ENCODE measurements around the gene GNG8.

Gene GNG8

DNA sequence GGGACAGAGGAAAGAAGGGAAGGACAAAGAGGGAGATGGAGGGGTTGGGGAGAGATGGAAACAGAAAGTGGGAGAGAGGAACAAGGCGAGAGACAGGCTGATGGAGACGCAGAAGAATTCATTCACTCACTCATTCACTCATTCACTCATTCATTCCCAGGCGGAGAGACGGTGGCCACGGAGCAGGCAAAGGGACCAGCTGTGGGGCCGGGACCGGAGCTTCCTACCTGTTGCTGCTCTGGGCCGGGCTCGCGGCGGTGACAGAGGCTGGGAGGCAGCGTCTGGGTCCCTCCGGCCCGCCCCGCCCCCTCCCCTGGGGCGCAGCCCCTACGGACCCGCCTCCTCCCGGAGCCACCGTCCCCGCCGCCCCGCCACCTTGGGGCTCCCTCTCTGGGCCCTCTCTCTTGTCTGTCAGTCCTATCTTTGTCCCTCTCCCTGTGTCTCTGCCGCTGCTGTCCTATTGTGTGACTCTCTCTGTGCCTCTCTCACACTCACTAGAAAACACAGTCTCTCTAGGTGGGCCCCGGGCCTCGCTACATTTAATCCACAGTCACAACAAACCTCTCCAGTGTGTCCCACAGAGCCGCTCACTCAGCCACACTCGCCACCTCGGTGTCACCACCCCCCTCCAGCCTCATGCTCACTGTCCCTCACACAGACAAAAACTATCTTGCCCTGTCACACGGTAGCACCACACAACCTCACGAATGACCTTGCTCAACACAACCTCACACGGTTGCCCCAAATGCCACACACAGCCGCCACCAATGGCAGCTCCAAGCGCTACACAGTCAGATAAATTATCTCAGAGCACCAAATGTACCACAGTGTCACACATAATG, at the start of gene GNG8:
Gene GNG8 (minus strand): TSS at position 283 of the 842 bp plus-strand sequence. CDS start 1,520 bp downstream, outside the sequence.
- ATAC-seq (peak; percentile 3), DNase-seq (peak; percentile 64)

DNA sequence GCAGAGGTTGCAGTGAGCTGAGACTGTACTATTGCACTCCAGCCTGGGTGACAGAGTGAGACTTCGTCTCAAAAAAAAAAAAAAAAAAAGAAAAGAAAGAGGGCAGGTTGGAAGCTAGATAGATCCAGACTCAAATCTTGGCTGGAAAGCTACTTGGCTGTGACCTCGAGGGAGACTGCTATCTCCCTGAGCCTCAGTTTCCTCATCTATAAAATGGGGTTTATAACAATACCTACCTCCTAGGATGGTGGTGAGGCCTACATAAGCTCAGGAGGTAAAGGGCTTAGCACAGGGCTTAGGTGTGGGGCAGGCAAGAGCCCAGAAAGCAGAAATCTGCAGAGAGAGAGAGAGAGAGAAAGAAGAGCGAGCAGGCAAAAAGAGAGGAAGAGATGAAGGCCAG, 49.2 kb upstream of the GNG8 start:
- no peak for ATAC-seq

DNA sequence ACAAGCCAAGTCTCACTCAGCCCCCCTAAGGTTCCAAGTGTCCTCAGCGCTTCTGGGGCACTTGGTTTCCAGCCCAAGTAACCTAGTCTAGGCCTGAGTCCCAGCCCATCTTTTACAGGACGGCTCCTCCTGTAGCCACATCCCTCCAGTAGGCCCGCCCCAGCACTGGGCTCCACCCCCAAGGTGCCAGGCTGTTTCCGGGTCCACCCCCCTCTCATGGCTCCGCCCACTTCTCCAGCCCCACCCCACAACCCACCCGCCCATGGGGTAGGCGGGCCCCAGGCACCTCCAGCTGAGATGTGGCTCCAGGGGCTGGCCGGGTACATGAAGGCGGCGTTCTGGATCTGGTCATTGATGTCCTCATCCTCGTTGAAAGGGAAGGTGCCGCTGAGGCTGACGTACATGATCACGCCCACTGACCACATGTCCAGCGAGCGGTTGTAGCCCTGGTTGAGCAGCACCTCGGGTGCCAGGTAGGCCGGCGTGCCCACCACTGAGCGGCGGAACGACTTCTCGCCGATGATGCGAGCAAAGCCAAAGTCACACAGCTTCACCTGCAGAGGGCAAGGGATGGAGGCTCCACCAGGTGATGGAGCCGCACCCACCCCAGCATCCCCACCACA, 42.2 kb upstream of the GNG8 start:
- peak; percentile 74 for DNase-seq
- ATAC-seq: peak; percentile 78

More for the DNA sequence above, 49.2 kb upstream of the GNG8 start:
- no peak for DNase-seq

DNA sequence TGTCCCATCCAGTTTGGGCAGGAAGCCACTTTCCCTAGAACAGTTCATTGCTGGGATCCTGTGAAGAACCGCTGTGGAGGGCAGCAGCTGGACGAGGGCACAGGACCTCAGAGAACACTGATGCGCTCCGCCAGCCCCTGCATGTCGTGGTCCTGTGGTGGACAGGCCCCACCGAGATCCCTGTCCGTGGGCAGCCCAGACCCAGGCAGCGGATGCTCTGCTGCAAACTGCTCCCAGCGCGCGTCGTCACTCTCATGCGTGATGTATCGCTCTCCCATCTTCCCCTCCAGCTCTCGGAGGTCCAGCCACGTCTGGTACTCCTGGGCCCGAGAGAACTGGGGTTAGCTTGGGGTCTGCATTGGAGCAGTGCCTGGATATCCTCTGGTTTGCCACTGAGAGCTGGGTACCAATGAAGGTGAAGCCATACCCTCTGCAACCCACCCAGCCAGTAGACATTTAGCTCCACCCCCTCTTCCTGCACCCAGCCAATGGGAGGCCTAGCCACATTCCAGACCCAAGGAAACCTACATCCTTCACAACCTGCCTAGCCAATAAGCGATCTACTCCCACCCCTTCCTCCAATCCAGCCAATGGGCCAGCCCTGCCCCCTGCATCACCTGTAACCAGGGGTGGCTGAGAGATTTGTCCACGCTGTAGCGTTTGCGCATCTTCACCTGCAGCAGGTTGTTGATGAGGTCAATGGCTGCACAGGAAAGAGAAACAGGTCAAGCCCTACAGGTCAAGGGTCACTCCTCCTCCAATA, 38.6 kb upstream of the GNG8 start:
- ATAC-seq: no peak
- DNase-seq: no peak

DNA sequence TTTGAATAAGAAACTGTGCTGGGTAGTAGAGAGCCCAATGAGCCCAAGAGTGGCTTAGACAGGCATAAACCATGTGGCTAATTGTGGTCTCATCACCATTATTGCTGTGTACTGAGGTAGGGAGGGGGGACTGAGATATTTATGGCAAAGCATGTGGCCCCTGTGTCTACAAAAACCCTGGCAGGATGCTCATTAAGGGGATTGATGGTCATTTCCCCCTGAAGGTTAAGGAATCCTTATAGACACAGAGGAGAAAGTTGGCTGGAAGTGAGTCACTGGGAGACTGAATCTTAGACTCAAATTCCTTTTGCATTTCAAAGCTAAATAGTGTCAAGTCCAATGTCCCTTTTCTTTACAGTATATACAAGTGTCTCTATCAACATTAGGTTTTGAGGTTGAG, 34.8 kb upstream of the GNG8 start:
- DNase-seq: no peak
- ATAC-seq: no peak

DNA sequence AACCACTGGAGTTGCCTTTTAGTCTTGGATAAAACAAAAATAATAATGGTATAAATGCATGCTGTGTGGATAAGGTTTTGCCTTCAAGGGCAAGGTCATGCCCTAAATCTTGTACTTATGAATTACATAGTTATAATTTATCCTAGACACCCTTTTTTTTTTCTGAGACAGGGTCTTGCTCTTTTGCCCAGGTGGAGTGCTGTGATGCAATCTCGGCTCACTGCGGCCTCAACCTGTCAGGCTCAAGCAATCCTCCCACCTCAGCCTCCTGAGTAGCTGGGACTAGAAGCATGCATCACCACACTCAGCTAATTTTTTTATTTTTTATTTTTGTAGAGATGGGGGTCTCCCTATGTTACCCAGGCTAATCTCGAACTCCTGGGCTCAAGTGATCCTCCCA, 32.7 kb upstream of the GNG8 start:
- ATAC-seq (no peak), DNase-seq (no peak)

DNA sequence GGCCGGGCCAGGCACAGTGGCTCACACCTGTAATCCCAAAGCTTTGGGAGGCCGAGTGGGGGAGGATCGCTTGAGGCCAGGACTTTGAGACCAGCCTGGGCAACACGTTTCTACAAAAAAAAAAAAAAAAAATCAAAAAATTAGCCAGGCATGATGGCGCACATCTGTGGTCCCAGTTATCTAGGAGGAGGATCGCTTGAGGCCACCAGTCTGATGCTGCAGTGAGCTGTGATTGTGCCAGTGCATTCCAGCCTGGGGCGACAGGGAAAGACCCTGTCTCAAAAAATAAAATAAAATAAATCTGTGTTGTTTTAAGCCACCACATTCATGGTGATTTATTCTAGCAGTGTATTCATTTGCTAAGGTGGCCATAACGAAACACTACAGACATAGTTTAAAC, 29.1 kb upstream of the GNG8 start:
- ATAC-seq (no peak), DNase-seq (no peak)

DNA sequence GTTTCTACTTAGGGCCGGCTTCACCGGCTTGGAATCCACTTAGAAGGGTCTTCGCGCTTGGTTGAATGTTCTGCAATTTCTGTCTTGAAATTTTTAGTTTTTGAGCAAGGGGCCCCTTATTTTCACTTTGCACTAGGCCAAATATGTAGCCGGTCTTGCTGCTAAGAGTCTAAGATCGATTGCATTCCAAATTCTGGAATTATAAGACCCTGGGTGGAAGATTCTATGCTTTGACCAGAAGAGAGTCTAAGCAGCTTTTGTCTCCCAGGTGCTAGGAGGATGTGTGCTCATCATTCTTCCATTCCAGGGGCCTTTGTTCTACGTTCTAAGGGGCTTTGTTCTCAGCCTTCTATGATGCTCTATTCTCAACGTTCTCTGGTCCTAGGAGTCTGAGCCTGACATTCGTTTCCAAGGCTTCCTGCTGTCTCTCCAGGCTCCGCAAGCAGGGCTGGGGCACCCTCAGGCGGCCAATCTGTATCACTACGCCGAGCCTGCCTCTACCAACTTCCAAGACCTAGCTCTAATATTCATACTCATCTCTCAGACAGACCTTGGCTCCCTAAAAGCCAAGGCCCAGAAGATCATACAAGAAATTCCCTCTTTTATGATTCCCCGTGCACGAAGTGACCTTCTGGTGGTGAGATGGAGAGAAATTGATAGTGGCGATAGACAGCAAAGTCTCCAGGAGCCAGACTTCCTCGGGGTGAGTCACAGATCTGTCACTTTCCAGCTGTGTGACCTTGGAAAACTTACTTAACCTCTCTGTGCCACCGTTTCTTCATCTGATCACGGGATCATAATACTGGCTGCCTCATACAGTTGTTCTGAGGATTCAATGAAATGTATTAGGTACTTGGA, 26.0 kb upstream of the GNG8 start:
- ATAC-seq: peak; percentile 60
- DNase-seq: peak; percentile 79

DNA sequence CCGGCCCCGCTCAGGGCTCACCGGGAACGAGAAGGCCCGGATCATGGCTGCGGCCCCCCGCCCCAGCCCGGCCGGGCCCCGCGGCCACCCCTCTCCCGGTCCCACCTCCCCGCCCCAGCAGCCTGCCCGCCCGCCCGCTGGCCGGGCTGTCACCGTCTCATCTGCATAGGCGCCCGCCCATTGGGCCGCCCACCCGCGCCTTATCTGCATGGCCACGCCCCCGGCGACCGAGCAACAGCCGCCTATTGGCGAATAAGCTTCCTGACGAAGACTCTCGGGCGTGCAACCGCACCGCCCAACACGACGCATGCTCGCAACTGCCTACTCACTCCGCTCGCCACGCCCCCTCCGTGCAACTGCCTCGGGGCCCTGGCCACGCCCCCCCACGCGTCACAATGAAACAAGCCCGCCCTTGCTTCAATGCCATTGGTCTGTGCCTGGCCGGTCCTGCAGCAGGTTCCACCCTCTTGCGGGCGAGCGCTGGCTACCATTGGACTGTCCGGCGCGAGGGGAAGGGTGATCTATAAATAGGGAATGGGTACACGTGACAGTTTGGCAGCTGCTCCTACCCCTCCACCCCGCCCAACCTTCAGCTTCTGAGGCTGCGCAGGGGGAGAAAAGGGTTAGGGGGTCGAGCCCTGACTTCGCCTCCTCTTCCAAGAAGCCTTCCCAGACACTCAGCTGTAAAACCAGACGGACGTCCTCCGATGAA, 25.2 kb upstream of the GNG8 start, which contains the start of gene DACT3:
Gene DACT3 (minus strand): TSS at position 163 of the 712 bp plus-strand sequence. CDS start 118 bp downstream, at position 45.
- DNase-seq (peak; percentile 100), ATAC-seq (peak; percentile 91)

DNA sequence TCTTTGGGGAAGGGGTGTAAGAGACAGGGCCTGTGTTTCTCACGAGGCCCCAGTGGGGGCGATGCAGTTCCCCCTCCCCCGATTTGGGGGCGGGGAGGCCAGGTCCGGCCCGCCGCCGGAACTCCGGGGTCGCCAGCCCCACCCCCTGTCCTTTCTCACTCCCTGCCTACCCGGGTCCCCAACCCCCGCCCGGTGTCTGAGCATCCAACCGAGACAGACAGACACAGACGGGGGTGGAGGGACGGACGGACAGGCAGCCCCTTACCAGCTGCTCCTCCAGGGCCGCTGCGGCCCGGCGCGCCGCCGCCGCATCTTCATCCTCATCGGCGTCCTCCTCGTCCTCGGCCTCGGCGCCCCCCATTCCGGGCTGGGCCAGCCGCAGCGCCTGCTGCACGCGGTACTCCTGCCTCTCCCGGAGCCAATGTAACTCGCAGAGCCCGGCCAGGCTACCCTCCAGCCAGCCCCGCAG, 24.6 kb upstream of the GNG8 start:
- ATAC-seq (no peak), DNase-seq (no peak)

DNA sequence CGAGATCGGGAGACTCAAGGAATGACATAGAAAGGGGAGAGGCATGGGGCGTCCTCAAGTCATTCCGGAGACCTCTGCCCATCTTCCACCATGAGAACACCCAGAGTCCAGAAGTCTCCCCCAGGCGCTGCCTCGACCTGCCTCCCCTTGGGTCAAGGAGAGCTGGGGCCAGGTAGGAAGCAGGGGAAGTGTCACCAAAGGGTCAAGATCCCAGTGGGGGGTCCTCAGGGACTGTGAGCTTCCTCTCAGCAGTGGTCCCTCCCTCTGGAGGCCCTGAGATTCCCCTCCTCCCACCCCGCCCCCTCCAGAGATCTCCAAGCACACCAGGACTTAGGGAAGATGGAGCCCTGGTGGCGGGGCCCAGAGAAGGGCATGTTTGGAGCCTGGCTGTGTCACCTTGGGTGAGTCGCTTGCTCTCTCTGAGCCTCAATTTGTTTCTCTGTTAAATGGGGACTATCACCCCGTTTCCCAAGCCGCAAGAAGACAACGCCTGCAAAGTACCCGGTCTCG, 24.1 kb upstream of the GNG8 start:
- DNase-seq (peak; percentile 17), ATAC-seq (no peak)

DNA sequence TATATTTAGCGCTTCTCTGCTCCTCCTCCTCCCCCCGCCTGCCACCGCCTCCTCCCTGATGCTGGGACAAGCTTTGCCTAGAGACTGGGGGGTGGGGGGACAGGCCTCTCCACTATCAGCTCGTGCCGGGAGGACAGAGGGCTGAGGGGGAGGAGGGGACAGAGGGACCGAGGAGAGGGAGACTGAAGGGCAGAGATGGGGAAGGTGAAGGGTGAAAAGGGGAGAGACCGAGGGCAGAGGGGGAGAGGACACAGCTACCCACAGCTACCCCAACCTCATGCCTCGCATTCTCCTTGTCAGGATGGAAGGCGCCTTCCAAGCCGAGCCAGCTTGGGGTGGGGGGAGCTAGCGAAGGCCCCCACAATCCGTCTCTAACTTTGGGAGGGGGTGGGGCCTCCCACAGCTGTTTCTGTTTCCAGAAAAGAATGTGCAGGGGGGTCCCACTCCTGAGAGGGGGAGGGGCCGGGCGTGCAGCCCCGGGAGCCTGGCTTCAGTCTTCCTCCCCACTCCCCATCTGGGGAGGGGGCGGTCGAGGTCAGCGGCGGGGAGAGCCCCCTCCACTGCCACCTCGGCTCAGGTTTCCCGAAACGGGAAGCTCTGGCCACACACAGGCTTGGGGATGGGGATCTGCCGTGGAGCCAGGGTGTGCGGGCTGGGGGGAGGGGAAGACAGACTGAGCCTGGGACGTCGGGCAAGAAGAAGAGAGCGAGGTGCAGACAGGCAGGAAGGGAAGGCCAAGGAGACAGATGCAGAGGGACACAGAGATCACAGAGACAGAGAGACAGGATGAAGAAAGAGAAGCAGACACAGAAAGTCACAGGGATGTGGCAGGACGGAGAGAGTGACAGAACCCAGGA, 23.4 kb upstream of the GNG8 start:
- peak; percentile 29 for DNase-seq
- ATAC-seq: no peak

DNA sequence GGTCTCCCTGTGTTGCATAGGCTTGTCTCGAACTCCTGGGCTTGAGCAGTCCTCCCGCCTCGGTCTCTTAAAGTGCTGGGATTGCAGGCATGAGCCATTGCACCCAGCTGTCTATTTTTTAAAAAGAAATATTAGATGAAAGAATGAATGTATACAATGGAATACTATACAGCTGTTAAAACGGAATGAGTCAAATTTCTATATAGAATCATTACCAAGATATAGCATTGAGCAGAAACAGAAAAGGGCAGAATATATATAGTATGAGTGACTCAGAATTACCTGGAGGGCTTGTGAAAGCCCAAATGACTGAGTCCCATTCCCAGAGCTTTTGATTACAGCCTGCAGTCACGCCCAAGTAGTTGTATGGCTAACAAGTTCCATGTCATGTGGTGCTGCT, 20.5 kb upstream of the GNG8 start:
- ATAC-seq (peak; percentile 3), DNase-seq (peak; percentile 24)

DNA sequence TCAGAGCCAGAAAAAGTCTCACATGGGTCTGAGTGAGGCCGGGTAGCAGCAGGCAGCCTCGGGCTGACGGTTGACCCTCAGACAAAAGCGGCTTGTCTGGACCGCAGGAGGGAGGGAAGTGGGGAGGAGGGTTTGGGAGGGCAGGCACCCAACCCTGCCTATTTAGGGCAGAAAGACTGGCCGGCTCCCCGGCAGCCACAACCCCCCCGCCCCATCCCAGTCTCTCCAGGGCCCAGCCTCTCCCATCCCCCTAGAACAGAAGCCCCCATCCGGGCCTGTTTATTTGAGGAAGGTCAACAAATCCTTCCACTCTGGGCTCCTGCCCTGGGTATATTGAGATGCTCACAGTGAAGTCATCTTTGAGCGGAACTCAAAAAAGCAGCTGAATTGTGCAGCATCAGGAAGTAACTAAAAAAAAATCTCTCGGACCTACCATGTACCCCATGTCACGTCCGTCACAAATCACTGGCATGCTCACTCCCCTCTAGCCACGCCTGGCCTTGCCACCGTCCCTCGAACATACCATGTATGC, 18.7 kb upstream of the GNG8 start:
- no peak for ATAC-seq

DNA sequence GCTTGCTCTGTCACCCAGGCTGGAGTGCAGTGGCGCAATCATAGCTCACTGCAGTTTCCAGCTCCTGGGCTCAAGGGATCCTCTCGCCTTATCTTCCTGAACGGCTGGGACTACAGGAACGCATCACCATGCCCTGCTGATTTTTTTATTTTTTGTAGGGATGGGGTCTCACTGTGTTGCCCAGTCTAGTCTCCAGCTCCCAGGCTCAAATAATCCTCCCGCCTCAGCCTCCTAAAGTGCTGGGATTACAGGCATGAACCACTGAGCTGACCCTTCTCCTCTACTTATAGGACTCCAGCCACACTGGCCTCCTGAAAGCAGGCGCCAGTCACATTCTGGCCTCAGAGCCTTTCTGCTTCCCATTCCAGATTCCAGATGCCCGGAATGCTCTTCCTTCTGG, 14.4 kb upstream of the GNG8 start:
- no peak for ATAC-seq

More for the DNA sequence above, 18.7 kb upstream of the GNG8 start:
- DNase-seq: no peak

DNA sequence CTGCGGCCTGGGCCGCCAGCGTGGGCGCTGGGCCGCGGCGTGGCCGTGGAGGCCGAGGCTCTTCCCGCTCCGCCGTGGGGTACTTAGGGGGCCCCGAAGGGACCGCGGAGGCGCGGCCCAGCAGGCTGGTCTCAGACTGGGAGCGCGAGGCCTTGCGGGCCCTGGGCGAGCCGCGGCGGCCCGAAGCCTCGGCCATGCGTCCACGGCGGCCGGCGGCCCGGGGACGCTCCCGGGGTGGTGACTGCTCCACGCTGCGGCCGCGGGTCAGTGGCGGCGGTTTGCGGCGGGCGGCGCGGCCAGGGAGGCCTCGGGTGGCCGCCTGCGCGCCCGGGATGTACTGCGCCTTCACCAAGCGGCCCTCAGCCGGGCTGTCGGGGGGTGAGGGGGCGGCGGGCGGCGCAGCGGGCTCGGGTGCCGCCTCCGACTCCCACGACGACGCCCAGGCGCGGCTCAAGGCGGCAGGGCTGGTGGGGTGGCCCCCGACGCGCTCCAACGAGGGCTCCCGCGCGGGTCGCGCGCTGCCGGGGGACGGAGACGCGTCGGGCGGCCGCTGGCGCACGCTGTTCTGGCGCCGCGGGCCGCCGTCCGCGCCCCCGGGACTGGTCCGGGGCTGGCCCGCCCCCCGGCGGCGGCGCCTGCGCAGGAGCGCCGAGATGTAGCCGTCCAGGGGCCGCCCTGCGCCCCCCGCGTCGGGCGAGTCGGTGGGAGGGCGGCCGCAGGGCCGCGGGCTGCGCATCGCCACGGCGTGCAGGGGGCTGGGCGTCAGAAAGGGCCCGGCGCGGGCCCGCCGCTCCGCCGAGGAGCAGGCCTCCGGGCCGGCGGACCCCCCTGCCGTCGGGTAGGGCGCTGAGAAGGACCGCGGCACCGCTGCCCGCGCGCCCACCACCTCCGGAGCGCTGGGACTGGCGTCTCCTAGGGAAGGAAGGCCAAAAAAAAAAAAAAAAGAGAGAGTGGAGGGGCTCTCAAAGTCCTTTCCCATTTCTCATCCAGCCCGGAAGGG, 13.3 kb upstream of the GNG8 start:
- ATAC-seq: no peak

More for the DNA sequence above, 14.4 kb upstream of the GNG8 start:
- DNase-seq: no peak

DNA sequence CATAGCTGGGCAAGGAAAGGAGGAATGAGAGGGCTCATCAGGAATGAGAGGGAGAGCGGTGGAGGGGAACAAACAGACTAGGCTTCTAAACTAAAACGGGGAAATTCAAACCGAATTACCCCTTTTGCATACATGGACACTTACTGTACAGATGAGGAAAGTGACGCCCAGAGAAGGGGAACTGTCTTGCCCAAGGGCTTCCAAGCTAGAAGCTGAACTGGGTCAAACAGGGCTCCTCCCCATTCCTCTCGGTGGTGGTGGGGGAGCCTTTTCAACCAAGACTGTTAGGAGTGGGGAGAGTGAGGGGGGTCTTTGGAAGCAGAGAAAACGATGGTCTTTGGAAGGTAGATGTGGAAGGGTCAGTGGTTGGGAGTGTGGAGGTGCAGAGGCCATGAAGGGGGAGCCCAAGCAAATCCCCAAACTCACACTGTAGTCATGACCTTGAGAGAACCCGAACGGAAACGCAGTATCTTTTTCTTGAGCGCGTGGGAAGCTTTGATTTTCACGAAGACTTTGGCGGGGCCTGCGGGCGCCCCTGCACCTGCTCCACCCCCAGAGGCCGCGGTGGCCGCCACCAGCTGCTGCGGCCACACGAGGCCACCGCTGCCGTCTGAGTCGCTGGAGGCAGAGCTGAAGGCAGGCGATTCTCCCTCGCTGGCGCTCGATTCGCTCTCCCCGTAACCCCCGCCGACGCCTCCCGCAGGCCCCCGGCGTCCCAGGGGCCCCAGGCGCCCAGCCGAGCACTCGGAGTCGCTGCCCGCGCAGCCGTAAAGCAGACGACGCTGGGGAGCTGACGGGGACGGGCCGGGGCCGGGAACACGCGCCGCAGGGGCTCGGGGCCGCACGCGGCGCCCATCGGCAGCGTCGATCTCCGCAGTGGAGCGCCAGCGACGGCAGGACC, 12.3 kb upstream of the GNG8 start:
- DNase-seq (no peak), ATAC-seq (peak; percentile 37)

More for the DNA sequence above, 13.3 kb upstream of the GNG8 start:
- no peak for DNase-seq

Measured in stimulated activated naive CD8-positive, alpha-beta T cell treated with anti-CD3 and anti-CD28 coated beads, Interleukin-15, Interleukin-2, amounts not matched to agents 100 U/mL and 50 U/mL, for 24 hours (primary cell).